PFSK-1 (cell line): ENCODE measurements around the gene FGR.

ENCODE experiments used
- FOXP2 ChIP-seq: optimal IDR thresholded peaks from 2 replicates; pipeline ENCODE3; 2011; ENCODE audit warnings: borderline replicate concordance, control low read depth, inconsistent platforms; ENCODE audit not compliant: insufficient read depth; ENCODE audit errors: extremely low read length, extremely low read depth
- POLR2AphosphoS5 ChIP-seq: IDR thresholded peaks from 2 replicates; pipeline ENCODE4 v1.6.1; 2012; ENCODE audit warnings: low read depth, mild to moderate bottlenecking, control low read depth, low read length, moderate library complexity
- REST ChIP-seq, 2 experiments: IDR thresholded peaks; 2 replicates each; pipeline versions ENCODE4 v1.6.1 to v1.8.0; 2011 to 2012; ENCODE audit warnings: low read depth in 2 of 2, low read length in 2 of 2, control low read depth in 1 of 2, inconsistent platforms in 1 of 2, mild to moderate bottlenecking in 1 of 2, moderate library complexity in 1 of 2; ENCODE audit not compliant: insufficient read depth in 1 of 2
- SIN3A ChIP-seq: IDR thresholded peaks from 2 replicates; pipeline ENCODE4 v1.6.1; 2012; ENCODE audit warnings: mild to moderate bottlenecking, low read length, moderate library complexity, borderline replicate concordance; ENCODE audit not compliant: insufficient read depth
- TAF1 ChIP-seq: IDR thresholded peaks from 2 replicates; pipeline ENCODE4 v1.6.1; 2012; ENCODE audit warnings: low read length, control low read depth, borderline replicate concordance; ENCODE audit not compliant: insufficient read depth

FGR gene

GRCh38 chr1:27666294-27666693 is 31.3 kb upstream of the FGR start:
- no peak for TF ChIP-seq POLR2AphosphoS5
- TF ChIP-seq FOXP2 = no peak
- no peak for TF ChIP-seq SIN3A
- no peak for TF ChIP-seq TAF1
- no peak for TF ChIP-seq REST (IDR thresholded peaks at IDR 0.05; ENCODE audit: insufficient read depth in 1 of 2, low read depth in 2 of 2, low read length in 2 of 2)

- TF ChIP-seq FOXP2 = no peak
- TF ChIP-seq REST (IDR thresholded peaks at IDR 0.05; ENCODE audit: insufficient read depth in 1 of 2, low read depth in 2 of 2, low read length in 2 of 2) = no peak
These were observed 30.1 kb upstream of the FGR start for GRCh38 chr1:27665016-27665651.

GRCh38 chr1:27664291-27664690 is 29.3 kb upstream of the FGR start:
- TF ChIP-seq SIN3A (no peak), TAF1 (no peak), FOXP2 (no peak), REST (IDR thresholded peaks at IDR 0.05; ENCODE audit: insufficient read depth in 1 of 2, low read depth in 2 of 2, low read length in 2 of 2) (no peak), POLR2AphosphoS5 (no peak)

- TF ChIP-seq POLR2AphosphoS5 (no peak), FOXP2 (no peak), TAF1 (no peak), SIN3A (no peak), REST (IDR thresholded peaks at IDR 0.05; ENCODE audit: insufficient read depth in 1 of 2, low read depth in 2 of 2, low read length in 2 of 2) (no peak)
These were observed 27.9 kb upstream of the FGR start for GRCh38 chr1:27662707-27663393.
